DOHH2 (cell line): ENCODE measurements around the gene GSTT2.
"Not testable (repeated sequence)": the region's sequence is repeated elsewhere in the genome, so short reads cannot be mapped to it uniquely, and the experiment has no call there.

Experiments
- CTCF ChIP-seq: fragments of 200-600 bp; sonication (generic); IDR thresholded peaks from one replicate; pipeline ENCODE4 v1.5.1; 2014; ENCODE audit warnings: antibody characterized with exemption, mild to moderate bottlenecking, low read depth, low read length; ENCODE audit not compliant: poor library complexity, severe bottlenecking
- EZH2phosphoT487 ChIP-seq: fragments of 200-600 bp; sonication (generic); IDR thresholded peaks from 2 replicates; pipeline ENCODE4 v1.6.1; 2017; ENCODE audit warnings: borderline replicate concordance, mild to moderate bottlenecking, antibody characterized with exemption, low read length, moderate library complexity, mixed read lengths

DNA sequence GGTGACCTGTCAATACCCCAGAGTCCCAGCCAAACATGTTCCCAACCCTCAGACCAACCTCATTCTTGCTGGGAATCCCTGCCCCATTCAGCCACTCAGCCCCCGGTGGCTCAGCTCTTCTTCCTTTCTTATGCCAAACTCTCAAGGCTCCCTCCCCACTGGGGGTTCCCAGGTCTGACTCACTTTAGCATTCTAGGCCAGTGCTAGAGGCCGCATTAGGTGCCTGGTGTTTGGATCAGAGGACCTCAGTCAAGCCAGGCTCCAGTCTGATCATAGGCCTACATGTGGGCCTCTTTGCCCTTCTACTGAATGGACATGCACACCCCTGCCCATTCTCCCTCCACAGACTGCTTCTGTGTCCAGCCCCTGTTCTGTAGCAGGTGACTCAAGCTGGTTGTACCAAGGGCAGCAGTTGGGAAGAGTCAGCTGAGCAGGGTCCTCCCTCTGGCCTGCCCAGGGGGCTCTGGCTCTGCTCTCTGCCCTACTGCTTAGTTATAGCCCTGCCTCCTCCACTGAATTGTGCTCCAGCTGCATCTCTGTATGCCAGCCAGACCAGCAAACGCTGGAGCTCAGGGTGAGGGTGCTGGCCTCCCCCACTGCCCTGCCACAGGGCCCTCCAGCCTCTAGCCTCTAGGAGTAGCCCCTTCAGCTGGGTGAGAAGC lies 9.8 kb downstream of the GSTT2 start:
- not testable (repeated sequence) for TF ChIP-seq CTCF, EZH2phosphoT487
